ENCODE results near the gene TNFSF4. TPM values are rescaled to one million over a fixed set of nuclear protein-coding genes. Genes with fewer than 3 reads are reported as not detected.
"Not testable (repeated sequence)": the region's sequence is repeated elsewhere in the genome, so short reads cannot be mapped to it uniquely, and the experiment has no call there.

The TNFSF4 gene
- total RNA-seq, 1 experiment from 2014 or later = 0.89 TPM

- intact Hi-C loops (cut with micrococcal nuclease); POLR2A ChIA-PET; H3K4me2 ChIP-seq (ENCODE audit: low read length); RAD21 ChIA-PET (ENCODE audit: low non-redundant PET in 1 of 2, low total read pairs in 2 of 2, uncharacterized antibody in 2 of 2, unreplicated experiment in 2 of 2); DNase-seq (ENCODE audit: low read depth, low spot score); H3K9me3 ChIP-seq (ENCODE audit: control insufficient read depth in 1 of 2, insufficient read depth in 1 of 2, low read depth in 1 of 2, low read length in 2 of 2); H3K9ac ChIP-seq (ENCODE audit: low read length); H3K79me2 ChIP-seq (ENCODE audit: insufficient read depth, low read length); CTCF ChIA-PET; H3K27me3 ChIP-seq (ENCODE audit: insufficient read depth, low read length); H4K20me1 ChIP-seq (ENCODE audit: insufficient read depth); H3K36me3 ChIP-seq (ENCODE audit: control insufficient read depth in 1 of 2, insufficient read depth in 2 of 2, low read length in 2 of 2); H3K27ac ChIP-seq (ENCODE audit: low read depth, low read length); ATAC-seq; H3K4me3 ChIP-seq (replicated peaks in 1 of 2; ENCODE audit: low read depth in 1 of 2, low read length in 2 of 2); H3K9me2 ChIP-seq (ENCODE audit: insufficient read depth); H3K4me1 ChIP-seq (ENCODE audit: control insufficient read depth in 1 of 2, insufficient read depth in 2 of 2, low read length in 2 of 2); BruUV-seq (replicated peaks); H2AFZ ChIP-seq (ENCODE audit: low read depth, low read length, poor library complexity, severe bottlenecking): not testable (repeated sequence)
These were observed 21.9 kb upstream of the TNFSF4 start for GRCh38 chr1:173229031-173229430.

GRCh38 chr1:173224949-173225348 lies 17.8 kb upstream of the TNFSF4 start:
- no peak overlapping the region for H3K9ac ChIP-seq (ENCODE audit: low read length)
- ATAC-seq (no peak), DNase-seq (ENCODE audit: low read depth, low spot score) (no peak)
- intact Hi-C loops (cut with micrococcal nuclease) = no loop called here
- H3K4me3 ChIP-seq (replicated peaks in 1 of 2; ENCODE audit: low read depth in 1 of 2, low read length in 2 of 2) = no peak overlapping the region
- ChIA-PET RAD21 (ENCODE audit: low non-redundant PET in 1 of 2, low total read pairs in 2 of 2, uncharacterized antibody in 2 of 2, unreplicated experiment in 2 of 2) (no interaction called here), CTCF (no interaction called here), POLR2A (no interaction called here)
- H2AFZ ChIP-seq (ENCODE audit: low read depth, low read length, poor library complexity, severe bottlenecking) = no peak overlapping the region
- no peaks in the 10 kb centered on the region for H3K36me3 ChIP-seq (ENCODE audit: control insufficient read depth in 1 of 2, insufficient read depth in 2 of 2, low read length in 2 of 2)
- H3K4me1 ChIP-seq (ENCODE audit: control insufficient read depth in 1 of 2, insufficient read depth in 2 of 2, low read length in 2 of 2) = peaks cover 0 to 7% of the 10 kb centered on the region in 2 experiments; a peak in 1 of 4 replicates
- H3K9me3 ChIP-seq (ENCODE audit: control insufficient read depth in 1 of 2, insufficient read depth in 1 of 2, low read depth in 1 of 2, low read length in 2 of 2) = no peaks in the 10 kb centered on the region
- no peaks in the 10 kb centered on the region for H4K20me1 ChIP-seq (ENCODE audit: insufficient read depth)
- H3K27ac ChIP-seq (ENCODE audit: low read depth, low read length) = no peak overlapping the region
- TF ChIP-seq, protein P1, sequence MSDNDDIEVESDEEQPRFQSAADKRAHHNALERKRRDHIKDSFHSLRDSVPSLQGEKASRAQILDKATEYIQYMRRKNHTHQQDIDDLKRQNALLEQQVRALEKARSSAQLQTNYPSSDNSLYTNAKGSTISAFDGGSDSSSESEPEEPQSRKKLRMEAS (IDR thresholded peaks at IDR 0.05) = no peak
- no peak for TF ChIP-seq ZNF274 (IDR thresholded peaks at IDR 0.05; ENCODE audit: low read depth, low read length)
- no peak for TF ChIP-seq ZFX (IDR thresholded peaks at IDR 0.05)
- TF ChIP-seq POLR2A (IDR thresholded peaks at IDR 0.05; ENCODE audit: borderline replicate concordance, extremely low read depth, insufficient read depth, insufficient read length) = no peak
- no peak for TF ChIP-seq TCF7L2 (IDR thresholded peaks at IDR 0.05; ENCODE audit: borderline replicate concordance, extremely low read depth, insufficient read depth, insufficient read length)
- no peak for TF ChIP-seq CTCF (IDR thresholded peaks at IDR 0.05 in 2 of 3, conservative IDR thresholded peaks at IDR 0.05 in 1 of 3; ENCODE audit: borderline replicate concordance in 1 of 3, insufficient read depth in 1 of 3, low read depth in 2 of 3, low read length in 2 of 3)
- TF ChIP-seq SP1 (IDR thresholded peaks at IDR 0.05; ENCODE audit: low read depth) = no peak
- TF ChIP-seq RAD21 (IDR thresholded peaks at IDR 0.05; ENCODE audit: low read depth) = no peak
- no peak for TF ChIP-seq EGR1 (IDR thresholded peaks at IDR 0.05; ENCODE audit: low read depth)
- no peaks in the 10 kb centered on the region for H3K27me3 ChIP-seq (ENCODE audit: insufficient read depth, low read length)
- no TSS peak for BruUV-seq (replicated peaks)
- H3K79me2 ChIP-seq (ENCODE audit: insufficient read depth, low read length) = no peaks in the 10 kb centered on the region
- H3K4me2 ChIP-seq (ENCODE audit: low read length) = no peak overlapping the region
- H3K9me2 ChIP-seq (ENCODE audit: insufficient read depth) = no peaks in the 10 kb centered on the region
